HepG2 (cell line): Measurements from ENCODE around the gene PDPK1. TPM values are rescaled to one million over a fixed set of nuclear protein-coding genes. Genes with fewer than 3 reads are reported as not detected.
A peak's percentile ranks its signal among the peaks of the same experiment; 100 is the strongest.

Experiments
- ATAC-seq: fragments of 200-7000 bp; cut with Tn5 transposase; 3 replicates; pipeline ENCODE4 v1.9.1; 2020; ENCODE audit warnings: mild to moderate bottlenecking, moderate library complexity
- BruUV-seq: library from RNA; stranded (reverse); fragments of 400-500 nt; replicated peaks from 2 replicates; lab custom pipeline; 2021; lab: Mats Ljungman, UMichigan
- CTCF ChIA-PET: fragments of 300-600 bp; formaldehyde crosslinking; extraction: SDS; loops from one replicate; lab custom pipeline; 2021; ENCODE audit warnings: low total read pairs, inconsistent platforms, low intra/inter-chr PET ratio; lab: Yijun Ruan, JAX
- POLR2A ChIA-PET: fragments of 350-600 bp; sonication (Branson Sonifier 250); formaldehyde crosslinking; loops from one replicate; lab custom pipeline; 2020; ENCODE audit warnings: antibody characterized with exemption, inconsistent platforms; lab: Yijun Ruan, JAX
- DNase-seq: peaks from one replicate; pipeline ENCODE4 v3.0.0-alpha.2; 2015; ENCODE audit warnings: low spot score
- FAIRE-seq: peaks from 3 replicates; lab custom pipeline; 2011; peaks lifted over from hg19 to GRCh38; lab: Jason Lieb, UNC
- H2AFZ ChIP-seq: one replicate; pipeline ENCODE4 v1.6.1; 2011; ENCODE audit warnings: low read length, inconsistent platforms
- H3K27ac ChIP-seq: fragments of 300-600 bp; 3 replicates; pipeline ENCODE4 v1.8.0; 2011; ENCODE audit warnings: mixed run types, mild to moderate bottlenecking, mixed read lengths, low read length, inconsistent platforms; ENCODE audit not compliant: insufficient read depth; ENCODE audit errors: extremely low read length
- H3K27me3 ChIP-seq, 2 experiments: fragments of 200-600 bp in 1 of 2; 2 replicates in 1 of 2; 3 replicates in 1 of 2; pipeline versions ENCODE4 v1.6.0 to v1.8.0; 2011; ENCODE audit warnings: low read length in 2 of 2, mild to moderate bottlenecking in 2 of 2, moderate library complexity in 2 of 2, inconsistent platforms in 1 of 2; ENCODE audit not compliant: insufficient read depth in 2 of 2, control insufficient read depth in 1 of 2
- H3K36me3 ChIP-seq, 2 experiments: fragments of 200-600 bp in 1 of 2; replicated peaks in 1 of 2; 2 replicates in 1 of 2; 3 replicates in 1 of 2; pipeline versions ENCODE4 v1.5.1 to v1.8.0; 2011; ENCODE audit warnings: low read length in 2 of 2, inconsistent platforms in 1 of 2; ENCODE audit not compliant: insufficient read depth in 2 of 2, control insufficient read depth in 1 of 2
- H3K4me1 ChIP-seq: 2 replicates; pipeline ENCODE4 v1.5.1; 2012; ENCODE audit warnings: low read length, inconsistent platforms; ENCODE audit not compliant: insufficient read depth
- H3K4me2 ChIP-seq: 2 replicates; pipeline ENCODE4 v1.6.0; 2011; ENCODE audit warnings: low read depth, low read length, inconsistent platforms
- H3K4me3 ChIP-seq, 3 experiments: fragments of 200-600 bp in 1 of 3; sonication (generic), shearing (Covaris generic) in 1 of 3; replicated peaks in 1 of 3; 2 replicates each; pipeline ENCODE4 v1.5.1; 2011 to 2016; ENCODE audit warnings: low read length in 3 of 3, inconsistent platforms in 2 of 3, low read depth in 2 of 3, mild to moderate bottlenecking in 2 of 3, control low read depth in 1 of 3, mixed read lengths in 1 of 3; ENCODE audit not compliant: insufficient read depth in 1 of 3
- H3K79me2 ChIP-seq: one replicate; pipeline ENCODE4 v1.6.1; 2011; ENCODE audit warnings: low read length, inconsistent platforms; ENCODE audit not compliant: insufficient read depth
- H3K9ac ChIP-seq: 2 replicates; pipeline ENCODE4 v1.6.0; 2011; ENCODE audit warnings: mild to moderate bottlenecking, low read depth, low read length, inconsistent platforms; ENCODE audit not compliant: insufficient read depth
- H3K9me3 ChIP-seq: 2 replicates; pipeline ENCODE4 v1.5.1; 2012; ENCODE audit warnings: mild to moderate bottlenecking, low read length
- H4K20me1 ChIP-seq: 2 replicates; pipeline ENCODE4 v1.6.0; 2011; ENCODE audit warnings: inconsistent platforms, mild to moderate bottlenecking, low read length, moderate library complexity; ENCODE audit not compliant: insufficient read depth
- CREB1 ChIP-seq, 2 experiments: fragments of 450-650 bp in 1 of 2; IDR thresholded peaks; 2 replicates each; pipeline ENCODE4 v1.6.1; 2016 to 2017; ENCODE audit warnings: control low read depth in 1 of 2, mild to moderate bottlenecking in 1 of 2, missing compliant biosample characterization in 1 of 2, missing genetic modification characterization in 1 of 2
- CREM ChIP-seq, 2 experiments: sonication (generic) in 1 of 2; formaldehyde crosslinking in 1 of 2; IDR thresholded peaks; 2 replicates each; pipeline versions ENCODE4 v1.4.0 to v1.6.1; 2016 to 2020; ENCODE audit warnings: antibody characterized with exemption in 1 of 2, mild to moderate bottlenecking in 1 of 2, missing genetic modification reagents in 1 of 2
- DMAP1 ChIP-seq: IDR thresholded peaks from 2 replicates; pipeline ENCODE4 v1.6.1; 2016
- PAX8 ChIP-seq: sonication (generic); formaldehyde crosslinking; IDR thresholded peaks from 2 replicates; pipeline ENCODE4 v1.8.0; 2022; ENCODE audit warnings: mild to moderate bottlenecking, missing genetic modification reagents, borderline replicate concordance
- WGBS: methylation state at CpG from one replicate; pipeline ENCODE4 v1.1.6; 2017; ENCODE audit warnings: low lambda C conversion rate; 5-methylcytosine and 5-hydroxymethylcytosine counted together
- in situ Hi-C: cut with HindIII; loops from 2 replicates; pipeline ENCODE4 v1.10.0; 2017; ENCODE audit warnings: low pct_unique_long_range_greater_than_20kb; ENCODE audit not compliant: extremely low pct_ligation_motif_present
- intact Hi-C: fragments of 100-400 bp; cut with micrococcal nuclease; formaldehyde crosslinking; loops from one replicate; pipeline ENCODE4 v1.10.0; 2022; ENCODE audit not compliant: unreplicated experiment
- polyA plus RNA-seq, 8 experiments: library from polyadenylated mRNA; depleted of rRNA in 3 of 8; stranded (reverse) in 7 of 8; unstranded in 1 of 8; fragments of >200 nt; fragmentation: Illumina TruSeq in 4 of 8; extraction: Trizol in 4 of 8; gene quantifications; 2 replicates each; pipeline versions ENCODE4 v1.2.1 to v1.2.3, GENCODE V29; 2011 to 2016; ENCODE audit warnings: low read depth in 4 of 8, missing spikeins in 1 of 8, mixed read lengths in 1 of 8; ENCODE audit not compliant: insufficient read depth in 1 of 8
- total RNA-seq, 5 experiments: library from RNA; depleted of rRNA; stranded (reverse); fragments of >200 nt; fragmentation: Illumina TruSeq; extraction: Trizol; gene quantifications; 2 replicates each; pipeline ENCODE4 v1.2.3, GENCODE V29; 2016; ENCODE audit warnings: low read depth in 1 of 5
- TF ChIP-seq, protein P1 (sequence below): sonication (generic); formaldehyde crosslinking; IDR thresholded peaks from 2 replicates; pipeline ENCODE4 v1.4.0; 2020; ENCODE audit warnings: missing genetic modification reagents, borderline replicate concordance

Gene PDPK1
- total and polyA plus RNA-seq, 2 of the 13 experiments (the other 11 are each of a cell fraction or from before 2014, with no cell fraction given), result 59.6 to 129 TPM

DNA sequence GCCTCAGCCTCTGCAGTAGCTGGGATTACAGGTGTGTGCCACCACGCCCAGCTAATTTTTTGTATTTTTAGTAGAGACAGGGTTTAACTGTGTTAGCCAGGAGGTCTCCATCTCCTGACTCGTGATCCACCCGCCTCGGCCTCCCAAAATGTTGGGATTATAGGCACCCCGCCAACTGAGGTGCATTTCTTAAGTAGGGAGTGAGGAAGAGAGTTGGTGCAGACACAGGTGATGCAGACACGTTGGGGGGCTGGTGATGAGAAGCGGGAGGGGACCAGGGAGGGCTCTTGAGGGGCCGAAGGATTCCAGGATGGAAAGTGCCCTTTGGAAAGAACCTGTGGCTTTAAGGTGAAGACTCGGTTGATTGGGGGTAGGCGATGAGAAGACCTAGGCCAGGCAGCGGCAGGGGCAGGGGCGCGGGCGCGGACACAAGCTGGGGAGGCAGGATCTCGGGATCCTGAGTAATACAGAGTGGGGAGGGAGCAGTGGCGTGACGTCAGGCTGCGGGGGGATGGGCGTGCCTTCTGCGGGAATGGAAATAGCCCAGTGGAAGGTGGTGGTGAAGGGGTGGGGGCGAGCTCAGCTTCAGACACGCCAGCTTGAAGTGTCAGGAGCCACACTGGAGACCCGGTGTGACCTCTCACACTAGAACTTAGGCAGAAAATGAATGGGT is 26.6 kb upstream of the PDPK1 start:
- peaks cover 18% of the 10 kb centered on the region for H3K79me2 ChIP-seq
- ChIA-PET CTCF (no interaction called here), POLR2A (interaction anchor here (0.6 kb wide), 1 partner anchor 24 kb away, joined by 3 read pairs; no protein-coding TSS in a partner anchor)
- no peak overlapping the region for H3K9ac ChIP-seq
- no peak overlapping the region for H2AFZ ChIP-seq
- H3K4me1 ChIP-seq, result peaks cover 33% of the 10 kb centered on the region
- no peak for ATAC-seq
- in situ Hi-C loops (no loop called here), intact Hi-C loops (no loop called here)
- H3K9me3 ChIP-seq, result no peaks in the 10 kb centered on the region
- no peak overlapping the region for H3K27ac ChIP-seq
- peaks cover 18% of the 10 kb centered on the region for H4K20me1 ChIP-seq
- BruUV-seq, result no TSS peak
- no peak for FAIRE-seq
- DNase-seq, result no peak
- H3K4me2 ChIP-seq, result no peak overlapping the region
- no peaks in the 10 kb centered on the region for H3K36me3 ChIP-seq
- WGBS, result 76% methylated on average over 24 of the region's 24 CpGs
- no peak overlapping the region for H3K4me3 ChIP-seq
- H3K27me3 ChIP-seq, result no peaks in the 10 kb centered on the region; a peak in 1 of 5 replicates
- TF ChIP-seq CREB1 (IDR thresholded peaks at IDR 0.05) (peak; percentile 80), CREB1 (CRISPR knock-in tag; IDR thresholded peaks at IDR 0.05) (no peak), CREM (IDR thresholded peaks at IDR 0.05) (peak; percentile 16; the same call in 1 of the 2 replicates), CREM (CRISPR knock-in tag; IDR thresholded peaks at IDR 0.05) (no peak), PAX8 (CRISPR knock-in tag) (no peak), DMAP1 (no peak)
- TF ChIP-seq, protein P1, sequence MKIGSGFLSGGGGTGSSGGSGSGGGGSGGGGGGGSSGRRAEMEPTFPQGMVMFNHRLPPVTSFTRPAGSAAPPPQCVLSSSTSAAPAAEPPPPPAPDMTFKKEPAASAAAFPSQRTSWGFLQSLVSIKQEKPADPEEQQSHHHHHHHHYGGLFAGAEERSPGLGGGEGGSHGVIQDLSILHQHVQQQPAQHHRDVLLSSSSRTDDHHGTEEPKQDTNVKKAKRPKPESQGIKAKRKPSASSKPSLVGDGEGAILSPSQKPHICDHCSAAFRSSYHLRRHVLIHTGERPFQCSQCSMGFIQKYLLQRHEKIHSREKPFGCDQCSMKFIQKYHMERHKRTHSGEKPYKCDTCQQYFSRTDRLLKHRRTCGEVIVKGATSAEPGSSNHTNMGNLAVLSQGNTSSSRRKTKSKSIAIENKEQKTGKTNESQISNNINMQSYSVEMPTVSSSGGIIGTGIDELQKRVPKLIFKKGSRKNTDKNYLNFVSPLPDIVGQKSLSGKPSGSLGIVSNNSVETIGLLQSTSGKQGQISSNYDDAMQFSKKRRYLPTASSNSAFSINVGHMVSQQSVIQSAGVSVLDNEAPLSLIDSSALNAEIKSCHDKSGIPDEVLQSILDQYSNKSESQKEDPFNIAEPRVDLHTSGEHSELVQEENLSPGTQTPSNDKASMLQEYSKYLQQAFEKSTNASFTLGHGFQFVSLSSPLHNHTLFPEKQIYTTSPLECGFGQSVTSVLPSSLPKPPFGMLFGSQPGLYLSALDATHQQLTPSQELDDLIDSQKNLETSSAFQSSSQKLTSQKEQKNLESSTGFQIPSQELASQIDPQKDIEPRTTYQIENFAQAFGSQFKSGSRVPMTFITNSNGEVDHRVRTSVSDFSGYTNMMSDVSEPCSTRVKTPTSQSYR, result 0 out of 2 replicates have a peak, but pooled peaks have one; percentile 33
